CD4-positive, alpha-beta T cell treated with Interferon gamma for 1 hour (primary cell): ENCODE results near the gene MTF2.
"Not testable (repeated sequence)": the region's sequence is repeated elsewhere in the genome, so short reads cannot be mapped to it uniquely, and the experiment has no call there.

Experiments
- DNase-seq: peaks from one replicate; pipeline ENCODE4 v3.0.0-alpha.2; 2020

The MTF2 gene

DNA sequence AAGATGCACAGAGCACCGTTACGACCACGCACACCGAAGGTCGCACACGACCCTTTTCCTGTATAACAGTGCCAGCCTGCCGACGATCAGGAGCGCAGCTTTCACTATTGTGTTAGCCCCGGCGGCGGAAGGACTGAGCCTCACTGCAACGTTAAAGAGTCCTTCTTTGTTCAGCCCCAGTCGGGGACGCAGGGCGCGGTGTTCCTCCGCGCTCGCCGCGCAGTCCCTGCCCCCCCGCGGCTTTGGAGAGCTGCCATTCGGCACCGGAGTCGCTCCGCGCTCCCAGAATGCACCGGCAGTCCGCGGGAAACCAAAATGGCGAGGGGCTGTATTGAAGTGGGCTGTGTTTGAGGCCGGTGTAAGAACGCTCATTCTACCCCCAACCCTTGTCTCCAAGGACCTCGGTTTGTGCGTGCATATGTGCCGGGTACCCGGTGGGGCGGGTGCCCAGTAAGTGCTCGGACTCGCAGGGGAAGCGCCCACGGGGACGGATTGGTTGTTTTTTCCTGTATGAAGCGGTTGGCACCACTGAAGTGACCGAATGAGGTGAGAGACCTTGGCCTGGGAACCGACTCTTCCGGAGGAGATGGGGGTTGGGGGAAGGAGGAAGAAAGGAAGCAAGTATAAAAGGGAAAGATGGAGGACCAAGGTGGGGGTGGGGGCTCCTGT, at the start of gene MTF2:
Gene MTF2, plus strand, starts transcription at position 298 of the 669 bp plus-strand sequence. Its CDS starts 244 bp downstream, at position 542.
- peak; percentile 92 for DNase-seq

- peak; percentile 28 for DNase-seq
These were observed 49.8 kb upstream of the MTF2 start for GRCh38 chr1:93029317-93029716.

DNA sequence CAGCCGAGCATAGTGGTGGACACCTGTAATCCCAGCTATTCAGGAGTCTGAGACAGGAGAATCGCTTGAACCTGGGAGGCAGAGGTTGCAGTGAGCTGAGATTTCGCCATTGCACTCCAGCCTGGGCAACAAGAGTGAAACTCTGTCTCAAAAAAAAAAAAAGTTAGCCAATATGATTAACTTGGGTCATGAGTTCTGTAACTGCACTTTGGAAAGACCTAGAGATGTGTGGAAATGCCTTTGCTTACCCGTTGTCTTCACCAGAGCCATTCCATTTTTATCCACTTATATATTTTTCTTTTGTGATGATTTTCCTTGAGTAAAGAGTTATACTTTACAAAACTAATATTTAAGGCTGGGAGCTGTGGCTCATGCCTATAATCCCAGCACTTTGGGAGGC, 48.9 kb upstream of the MTF2 start:
- not testable (repeated sequence) for DNase-seq

DNA sequence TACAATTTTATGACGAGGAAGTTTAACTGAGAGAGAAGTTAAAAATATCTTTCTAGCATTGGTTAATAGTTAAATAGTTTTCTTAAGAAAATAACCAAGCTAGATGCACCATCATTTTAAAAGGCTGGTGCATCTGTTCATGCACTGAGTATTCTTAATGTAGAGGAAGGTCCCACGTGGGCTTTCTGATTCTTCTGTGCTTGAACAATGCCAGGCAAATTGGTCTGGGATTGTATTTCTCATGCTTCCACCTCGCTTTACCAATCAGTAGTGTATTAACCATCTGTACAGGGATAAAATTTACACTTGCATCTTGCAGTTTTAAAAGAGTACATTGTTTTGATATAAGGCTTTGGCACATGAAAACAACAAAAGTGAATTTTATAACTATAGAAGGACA, 47.4 kb upstream of the MTF2 start:
- no peak for DNase-seq

- DNase-seq = no peak
These were observed 46.1 kb upstream of the MTF2 start for GRCh38 chr1:93033029-93033428.

- DNase-seq = no peak
These were observed 45.3 kb upstream of the MTF2 start for GRCh38 chr1:93033785-93034184.

DNA sequence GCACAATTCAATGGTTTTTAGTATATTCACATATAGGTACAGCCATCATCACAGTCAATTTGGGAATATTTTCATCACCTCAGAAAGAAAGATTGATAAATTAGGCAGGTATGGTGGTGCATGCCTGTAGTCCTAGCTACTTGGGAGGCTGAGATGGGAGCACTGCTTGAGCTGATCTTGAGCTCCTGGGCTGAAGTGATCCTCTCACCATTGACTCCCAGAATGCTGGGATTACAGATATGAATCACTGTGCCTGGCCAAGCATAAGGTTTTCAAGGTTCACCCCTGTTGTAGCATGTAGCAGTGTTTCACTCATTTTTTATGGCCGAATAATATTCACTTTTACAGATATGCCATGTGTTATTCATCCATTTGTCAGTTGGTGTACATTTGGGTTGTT, 44.7 kb upstream of the MTF2 start:
- no peak for DNase-seq

DNA sequence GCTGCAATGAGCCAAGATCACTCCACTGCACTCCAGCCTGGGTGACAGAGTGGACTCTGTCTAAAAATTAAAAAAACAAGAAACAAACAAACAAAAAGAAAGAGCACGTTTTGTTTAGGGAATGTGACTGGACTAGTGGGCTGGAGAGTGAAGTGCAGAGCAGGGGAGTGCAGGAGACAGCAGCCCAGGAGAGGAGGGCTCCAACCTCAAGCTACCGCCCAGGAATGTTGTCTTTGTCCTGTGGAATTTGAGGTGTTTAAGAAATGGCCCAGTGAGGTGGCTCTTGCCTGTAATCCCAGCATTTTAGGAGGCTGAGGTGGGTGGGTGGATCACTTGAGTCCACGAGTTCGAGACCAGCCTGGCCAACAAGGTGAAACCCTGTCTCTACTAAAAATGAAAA, 42.4 kb upstream of the MTF2 start:
- no peak for DNase-seq

DNA sequence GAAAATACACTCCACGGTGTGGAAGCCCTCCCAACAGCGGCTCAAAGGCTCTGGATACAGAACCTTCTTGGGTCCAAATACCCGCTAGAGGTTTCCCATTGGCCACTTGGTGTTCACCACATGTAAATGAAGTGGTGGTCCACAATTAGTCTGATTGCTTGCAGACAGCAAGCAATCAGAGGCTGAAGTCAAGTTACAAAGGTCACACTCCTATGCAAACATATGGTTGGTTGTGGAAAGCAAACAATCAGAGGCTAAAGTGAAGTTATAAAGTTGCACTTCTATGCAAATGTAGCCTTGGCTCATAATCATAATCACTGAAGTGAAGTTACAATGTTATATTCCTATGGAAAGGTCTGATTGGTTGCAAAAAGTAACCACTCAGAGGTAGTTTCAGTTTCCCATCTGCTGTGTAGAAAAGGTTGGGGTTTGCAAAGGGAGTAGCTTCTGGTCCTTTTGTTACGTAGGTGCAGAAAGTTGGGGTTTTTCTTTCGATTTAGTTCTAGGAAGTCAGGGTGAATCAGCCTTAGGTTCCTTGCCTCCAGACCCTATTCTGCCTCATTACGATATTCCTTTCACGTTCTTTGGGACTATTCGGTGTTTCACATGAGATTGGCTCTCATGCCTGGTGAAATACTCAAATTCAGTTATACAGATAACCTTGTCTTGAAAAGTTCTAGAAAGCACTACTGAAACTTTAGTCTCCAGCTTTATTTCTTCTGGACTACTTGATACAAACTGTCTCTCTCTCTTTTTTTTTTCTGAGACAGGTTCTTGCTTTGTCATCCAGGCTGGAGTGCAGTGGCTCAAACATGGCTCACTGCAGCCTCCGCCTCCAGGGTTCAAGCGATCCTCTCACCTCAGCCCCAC, 36.7 kb upstream of the MTF2 start:
- DNase-seq = peak; percentile 22

- no peak for DNase-seq
These were observed 36.0 kb upstream of the MTF2 start for GRCh38 chr1:93043057-93043557.

GRCh38 chr1:93047618-93048017, 31.5 kb upstream of the MTF2 start:
- DNase-seq = no peak

- DNase-seq = no peak
These were observed 27.1 kb upstream of the MTF2 start for GRCh38 chr1:93051961-93052360.

- no peak for DNase-seq
These were observed 22.9 kb upstream of the MTF2 start for GRCh38 chr1:93056214-93056613.

DNA sequence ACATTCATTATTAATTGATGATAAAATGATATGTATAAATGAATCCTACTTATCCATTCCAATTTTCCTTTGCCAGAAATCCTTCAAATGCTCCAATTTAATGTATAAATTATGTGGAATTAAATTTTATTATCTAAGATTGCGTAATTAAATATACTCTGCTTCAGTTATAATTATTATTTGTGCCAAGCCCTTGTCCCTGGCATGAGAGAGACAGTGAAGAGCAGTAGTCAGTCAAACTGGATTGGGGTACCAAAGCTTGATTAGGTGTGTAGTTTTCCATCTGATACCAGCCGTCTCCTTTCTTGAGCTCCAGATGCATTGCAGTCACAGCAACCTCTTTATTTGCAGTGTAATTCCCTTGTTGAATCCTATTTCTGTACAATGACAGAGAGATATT, 22.4 kb upstream of the MTF2 start:
- DNase-seq = no peak

GRCh38 chr1:93061895-93062792, 16.9 kb upstream of the MTF2 start:
- DNase-seq = peak; percentile 48

DNA sequence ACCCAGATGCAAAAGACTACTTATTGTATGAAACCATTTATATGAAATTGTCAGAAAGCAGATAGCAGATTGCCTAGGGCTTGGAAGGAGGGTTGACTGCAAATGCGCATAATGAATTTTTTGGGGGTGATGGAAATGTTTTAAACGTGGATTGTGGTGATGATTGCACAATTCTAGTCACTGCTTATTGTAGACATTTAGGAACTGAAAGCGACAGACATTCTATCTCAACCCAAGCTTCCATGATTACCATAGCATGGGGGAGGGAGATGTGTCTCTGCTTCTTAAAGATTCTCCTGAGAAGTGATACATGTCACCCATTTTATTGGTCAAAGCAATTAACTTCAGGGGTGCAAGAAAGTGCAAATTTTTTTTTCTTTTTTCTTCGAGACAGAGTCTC, 2.8 kb upstream of the MTF2 start:
- no peak for DNase-seq

GRCh38 chr1:93078203-93078602, 880 bp upstream of the MTF2 start:
- DNase-seq = no peak

DNA sequence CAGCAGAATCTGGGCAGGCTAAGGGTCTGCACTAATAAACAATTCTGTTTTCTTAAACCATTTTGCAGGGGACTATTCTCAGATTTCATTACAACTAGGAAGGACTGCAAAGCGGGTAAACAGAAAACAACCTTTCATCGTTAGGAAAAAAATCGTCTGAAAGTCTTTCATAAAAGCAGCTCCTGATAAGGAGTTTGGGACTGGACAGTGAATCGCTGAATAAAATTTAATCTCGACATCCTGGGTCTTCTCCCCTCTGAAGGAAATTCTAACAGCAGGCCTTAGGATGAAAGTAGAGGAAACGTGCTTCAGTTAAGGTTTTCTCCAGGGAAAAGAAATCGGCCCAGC, 471 bp upstream of the MTF2 start:
- DNase-seq = no peak

- no peak for DNase-seq
These were observed 630 bp downstream of the MTF2 start for GRCh38 chr1:93079685-93080141.

DNA sequence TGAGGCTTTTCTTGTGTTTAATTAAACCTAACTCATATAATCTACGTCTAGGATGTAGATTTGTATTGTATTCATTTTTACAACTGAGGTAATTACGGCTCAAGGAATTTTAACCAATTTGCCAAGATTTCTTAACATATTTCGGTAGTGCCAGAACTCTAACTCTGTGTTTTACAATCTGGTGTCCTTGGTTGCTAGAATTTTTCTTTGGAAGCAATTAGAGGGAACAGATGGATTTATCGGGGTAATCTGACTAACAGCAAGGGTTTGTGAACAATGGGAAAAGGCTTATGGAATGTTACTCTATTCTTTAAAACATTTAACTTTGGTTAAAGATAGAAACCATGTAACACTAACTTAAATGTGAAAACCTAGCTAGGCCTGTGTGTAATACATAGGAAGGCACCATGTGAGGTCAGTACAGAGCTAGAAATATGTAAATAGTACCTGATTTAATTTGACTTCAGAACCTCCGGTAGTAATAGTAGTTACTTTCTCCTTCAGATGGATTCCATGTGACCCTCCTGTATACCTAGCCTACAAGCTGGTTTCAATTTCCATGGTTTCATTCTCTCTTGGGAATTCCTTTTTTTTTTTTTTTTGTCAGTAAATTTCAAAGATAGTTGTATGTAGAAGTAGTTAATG, 1.2 kb downstream of the MTF2 start:
- DNase-seq = no peak

GRCh38 chr1:93081716-93082115, 2.6 kb downstream of the MTF2 start:
- DNase-seq = no peak

DNA sequence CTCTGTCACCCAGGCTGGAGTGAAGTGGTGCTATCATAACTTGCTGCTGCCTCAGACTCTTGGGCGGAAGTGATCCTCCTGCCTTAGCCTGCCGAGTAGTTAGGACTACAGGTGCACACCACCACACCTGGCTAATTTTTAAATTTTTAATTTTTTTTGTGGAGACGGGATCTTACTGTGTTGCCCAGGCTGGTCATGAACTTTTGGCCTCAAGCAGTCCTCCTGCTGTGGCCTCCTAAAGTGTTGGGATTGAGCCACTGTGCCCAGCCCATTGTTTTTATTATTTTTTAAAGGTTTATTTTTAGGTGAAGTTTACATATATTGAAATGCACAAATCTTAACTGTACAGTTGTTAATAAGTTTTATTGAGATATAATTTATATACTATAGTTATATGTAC, 3.2 kb downstream of the MTF2 start:
- DNase-seq = no peak

GRCh38 chr1:93083979-93084378, 4.9 kb downstream of the MTF2 start:
- no peak for DNase-seq
